Panc1 (cell line): ENCODE measurements around the gene GKN1. TPM values are rescaled to one million over a fixed set of nuclear protein-coding genes. Genes with fewer than 3 reads are reported as not detected.

Source experiments
- ATAC-seq: fragments of 200-7000 bp; cut with Tn5 transposase; 2 replicates; pipeline ENCODE4 v1.9.1; 2020; ENCODE audit warnings: mild to moderate bottlenecking, moderate library complexity
- BruUV-seq: library from RNA; stranded (reverse); fragments of 400-500 nt; replicated peaks from 2 replicates; lab custom pipeline; 2021; lab: Mats Ljungman, UMichigan
- CTCF ChIA-PET: fragments of 300-600 bp; sonication (Branson Sonifier 250); formaldehyde crosslinking; loops from one replicate; lab custom pipeline; 2022; ENCODE audit warnings: antibody characterized with exemption; lab: Charles Lee
- POLR2A ChIA-PET: fragments of 300-600 bp; sonication (Branson Sonifier 250); formaldehyde crosslinking; loops from one replicate; lab custom pipeline; 2022; ENCODE audit warnings: antibody characterized with exemption; lab: Charles Lee
- DNase-seq: peaks from one replicate; pipeline ENCODE4 v3.0.0-alpha.2; 2010; ENCODE audit warnings: low read depth, low spot score
- H3K27ac ChIP-seq: 2 replicates; pipeline ENCODE4 v1.5.1; 2011; ENCODE audit warnings: mild to moderate bottlenecking, low read length, inconsistent platforms
- H3K27me3 ChIP-seq: fragments of 200-500 bp; sonication (Bioruptor generic); 2 replicates; pipeline ENCODE4 v1.6.0; 2014; ENCODE audit warnings: low read length, inconsistent platforms; ENCODE audit not compliant: control insufficient read depth, insufficient read depth
- H3K36me3 ChIP-seq: fragments of 200-500 bp; sonication (Bioruptor generic); 2 replicates; pipeline ENCODE4 v1.5.1; 2014; ENCODE audit warnings: inconsistent platforms, mild to moderate bottlenecking, low read length, moderate library complexity; ENCODE audit not compliant: control insufficient read depth, insufficient read depth
- H3K4me1 ChIP-seq: 2 replicates; pipeline ENCODE4 v1.5.1; 2011; ENCODE audit warnings: inconsistent platforms, mild to moderate bottlenecking, low read length, moderate library complexity; ENCODE audit not compliant: control insufficient read depth, insufficient read depth
- H3K4me3 ChIP-seq, 2 experiments: 2 replicates each; pipeline ENCODE4 v1.5.1; 2011 to 2012; ENCODE audit warnings: low read depth in 2 of 2, low read length in 2 of 2, mild to moderate bottlenecking in 2 of 2, inconsistent platforms in 1 of 2, moderate library complexity in 1 of 2
- H3K9me3 ChIP-seq: fragments of 200-500 bp; sonication (Bioruptor generic); 2 replicates; pipeline ENCODE4 v1.5.1; 2014; ENCODE audit warnings: low read depth, mild to moderate bottlenecking, inconsistent platforms, low read length, moderate library complexity; ENCODE audit not compliant: control insufficient read depth, insufficient read depth
- POLR2AphosphoS5 ChIP-seq: IDR thresholded peaks from 2 replicates; pipeline ENCODE4 v1.6.1; 2012; ENCODE audit warnings: mild to moderate bottlenecking, low read depth, low read length, moderate library complexity
- REST ChIP-seq, 2 experiments: IDR thresholded peaks; 2 replicates each; pipeline ENCODE4 v1.6.1; 2011 to 2012; ENCODE audit warnings: low read depth in 2 of 2, control low read depth in 1 of 2, low read length in 1 of 2, mild to moderate bottlenecking in 1 of 2, moderate library complexity in 1 of 2; ENCODE audit not compliant: insufficient read depth in 1 of 2
- SIN3A ChIP-seq: IDR thresholded peaks from 2 replicates; pipeline ENCODE4 v1.6.1; 2012; ENCODE audit warnings: low read depth, mild to moderate bottlenecking, low read length, moderate library complexity, borderline replicate concordance; ENCODE audit not compliant: insufficient read depth
- TCF7L2 ChIP-seq: IDR thresholded peaks from 2 replicates; pipeline ENCODE4 v1.6.1; 2011; ENCODE audit warnings: mild to moderate bottlenecking, low read depth, low read length, inconsistent platforms
- in situ Hi-C: cut with HindIII; loops from 2 replicates; pipeline ENCODE4 v1.10.0; 2016; ENCODE audit warnings: low sequenced_read_pairs, low pct_unique_long_range_greater_than_20kb
- intact Hi-C: fragments of 100-400 bp; cut with micrococcal nuclease; formaldehyde crosslinking; loops from one replicate; pipeline ENCODE4 v1.10.0; 2022; ENCODE audit not compliant: unreplicated experiment
- total RNA-seq: library from RNA; stranded (reverse); gene quantifications from one replicate; pipeline ENCODE4 v1.2.1, GENCODE V29; 2021; ENCODE audit not compliant: unreplicated experiment
- TF ChIP-seq, protein P1 (sequence below): fragments of 450-650 bp; IDR thresholded peaks from 2 replicates; pipeline ENCODE4 v1.5.1; 2017; ENCODE audit warnings: mild to moderate bottlenecking

Gene GKN1
- total RNA-seq, 1 experiment from 2014 or later: not detected

DNA sequence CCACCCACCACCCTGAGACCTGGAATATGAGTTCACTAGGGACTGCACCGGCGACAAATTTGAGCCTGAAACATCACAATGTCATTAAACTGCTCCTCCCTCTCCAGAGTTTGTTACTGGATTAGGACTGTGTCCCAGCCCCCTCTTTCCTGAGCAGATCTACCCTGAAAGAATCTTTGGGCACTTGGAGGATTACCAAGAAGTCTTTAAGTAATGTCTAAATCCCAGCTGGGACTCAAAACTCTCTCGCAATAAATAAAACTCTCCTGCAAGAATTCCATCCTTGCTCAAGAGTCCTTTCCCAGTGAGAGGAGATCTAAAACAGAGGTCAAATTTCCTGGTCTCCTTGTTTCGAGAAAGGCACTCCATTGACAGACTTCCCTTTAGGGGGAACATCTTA is 42.6 kb upstream of the GKN1 start:
- no peak overlapping the region for H3K27ac ChIP-seq
- in situ Hi-C loops (no loop called here), intact Hi-C loops (no loop called here)
- ChIA-PET CTCF (interaction anchor here (1.2 kb wide), 1 partner anchor 12 kb away, joined by 4 read pairs; no protein-coding TSS in a partner anchor), POLR2A (no interaction called here)
- no peaks in the 10 kb centered on the region for H3K36me3 ChIP-seq
- no TSS peak for BruUV-seq
- TF ChIP-seq REST (IDR thresholded peaks at IDR 0.05; ENCODE audit: insufficient read depth in 1 of 2, low read depth in 2 of 2, low read length in 1 of 2) (no peak), TCF7L2 (no peak), POLR2AphosphoS5 (no peak), SIN3A (no peak)
- TF ChIP-seq, protein P1, sequence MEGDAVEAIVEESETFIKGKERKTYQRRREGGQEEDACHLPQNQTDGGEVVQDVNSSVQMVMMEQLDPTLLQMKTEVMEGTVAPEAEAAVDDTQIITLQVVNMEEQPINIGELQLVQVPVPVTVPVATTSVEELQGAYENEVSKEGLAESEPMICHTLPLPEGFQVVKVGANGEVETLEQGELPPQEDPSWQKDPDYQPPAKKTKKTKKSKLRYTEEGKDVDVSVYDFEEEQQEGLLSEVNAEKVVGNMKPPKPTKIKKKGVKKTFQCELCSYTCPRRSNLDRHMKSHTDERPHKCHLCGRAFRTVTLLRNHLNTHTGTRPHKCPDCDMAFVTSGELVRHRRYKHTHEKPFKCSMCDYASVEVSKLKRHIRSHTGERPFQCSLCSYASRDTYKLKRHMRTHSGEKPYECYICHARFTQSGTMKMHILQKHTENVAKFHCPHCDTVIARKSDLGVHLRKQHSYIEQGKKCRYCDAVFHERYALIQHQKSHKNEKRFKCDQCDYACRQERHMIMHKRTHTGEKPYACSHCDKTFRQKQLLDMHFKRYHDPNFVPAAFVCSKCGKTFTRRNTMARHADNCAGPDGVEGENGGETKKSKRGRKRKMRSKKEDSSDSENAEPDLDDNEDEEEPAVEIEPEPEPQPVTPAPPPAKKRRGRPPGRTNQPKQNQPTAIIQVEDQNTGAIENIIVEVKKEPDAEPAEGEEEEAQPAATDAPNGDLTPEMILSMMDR: no peak
- H3K27me3 ChIP-seq: no peaks in the 10 kb centered on the region
- peaks cover 4% of the 10 kb centered on the region; the same call in 1 of the 2 replicates for H3K4me1 ChIP-seq
- no peak for ATAC-seq
- no peak overlapping the region for H3K4me3 ChIP-seq
- no peaks in the 10 kb centered on the region for H3K9me3 ChIP-seq
- DNase-seq: no peak

DNA sequence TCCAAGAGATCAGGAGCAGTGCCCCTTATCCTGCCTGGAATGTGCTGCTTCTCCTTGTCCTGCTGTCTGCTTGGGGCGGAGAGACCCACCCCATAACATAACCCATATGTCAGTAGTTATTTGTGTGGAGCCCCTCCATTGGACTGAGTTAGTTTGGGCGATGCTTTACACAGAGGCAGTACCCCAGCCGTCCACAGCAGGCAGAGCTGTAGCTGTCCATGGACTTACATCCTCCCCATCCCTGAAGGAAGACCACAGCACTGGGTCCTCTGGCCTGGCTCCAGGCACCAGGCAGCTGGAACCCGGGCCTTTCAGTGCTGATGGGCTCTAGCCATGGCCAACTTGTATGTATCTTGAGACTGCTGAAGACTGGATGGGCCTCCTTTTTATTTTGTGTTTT is 42.0 kb upstream of the GKN1 start:
- intact Hi-C loops: no loop called here
- Histone ChIP-seq H3K36me3 (no peaks in the 10 kb centered on the region), H3K4me3 (no peak overlapping the region), H3K27ac (no peak overlapping the region), H3K4me1 (peaks cover 4% of the 10 kb centered on the region; the same call in 1 of the 2 replicates), H3K9me3 (no peaks in the 10 kb centered on the region), H3K27me3 (no peaks in the 10 kb centered on the region)
- TF ChIP-seq REST (IDR thresholded peaks at IDR 0.05; ENCODE audit: insufficient read depth in 1 of 2, low read depth in 2 of 2, low read length in 1 of 2) (no peak), SIN3A (no peak), TCF7L2 (no peak)
- in situ Hi-C loops: no loop called here
- ATAC-seq (no peak), DNase-seq (no peak)
- POLR2A ChIA-PET: no interaction called here
- BruUV-seq: no TSS peak
- CTCF ChIA-PET: interaction anchor here (1.2 kb wide), 1 partner anchor 11 kb away, joined by 4 read pairs; no protein-coding TSS in a partner anchor
